IPS-15b (cell line): ENCODE measurements around the gene APLF.
"Not testable (repeated sequence)": the region's sequence is repeated elsewhere in the genome, so short reads cannot be mapped to it uniquely, and the experiment has no call there.

Experiments
- H3K27me3 ChIP-seq: one replicate; pipeline ENCODE4 v1.6.1; 2013; ENCODE audit warnings: low read length; ENCODE audit not compliant: control insufficient read depth, insufficient read depth
- H3K36me3 ChIP-seq: one replicate; pipeline ENCODE4 v1.6.1; 2013; ENCODE audit warnings: low read length; ENCODE audit not compliant: control insufficient read depth, insufficient read depth
- H3K4me1 ChIP-seq: one replicate; pipeline ENCODE4 v1.6.1; 2013; ENCODE audit warnings: mild to moderate bottlenecking, low read length; ENCODE audit not compliant: control insufficient read depth, insufficient read depth
- H3K4me3 ChIP-seq: one replicate; pipeline ENCODE4 v1.5.1; 2013; ENCODE audit warnings: low read depth, low read length
- H3K9ac ChIP-seq: one replicate; pipeline ENCODE4 v1.6.1; 2013; ENCODE audit warnings: low read depth, mild to moderate bottlenecking, low read length
- H3K9me3 ChIP-seq: one replicate; pipeline ENCODE4 v1.6.1; 2013; ENCODE audit warnings: mild to moderate bottlenecking, low read length; ENCODE audit not compliant: control insufficient read depth, insufficient read depth

APLF gene

DNA sequence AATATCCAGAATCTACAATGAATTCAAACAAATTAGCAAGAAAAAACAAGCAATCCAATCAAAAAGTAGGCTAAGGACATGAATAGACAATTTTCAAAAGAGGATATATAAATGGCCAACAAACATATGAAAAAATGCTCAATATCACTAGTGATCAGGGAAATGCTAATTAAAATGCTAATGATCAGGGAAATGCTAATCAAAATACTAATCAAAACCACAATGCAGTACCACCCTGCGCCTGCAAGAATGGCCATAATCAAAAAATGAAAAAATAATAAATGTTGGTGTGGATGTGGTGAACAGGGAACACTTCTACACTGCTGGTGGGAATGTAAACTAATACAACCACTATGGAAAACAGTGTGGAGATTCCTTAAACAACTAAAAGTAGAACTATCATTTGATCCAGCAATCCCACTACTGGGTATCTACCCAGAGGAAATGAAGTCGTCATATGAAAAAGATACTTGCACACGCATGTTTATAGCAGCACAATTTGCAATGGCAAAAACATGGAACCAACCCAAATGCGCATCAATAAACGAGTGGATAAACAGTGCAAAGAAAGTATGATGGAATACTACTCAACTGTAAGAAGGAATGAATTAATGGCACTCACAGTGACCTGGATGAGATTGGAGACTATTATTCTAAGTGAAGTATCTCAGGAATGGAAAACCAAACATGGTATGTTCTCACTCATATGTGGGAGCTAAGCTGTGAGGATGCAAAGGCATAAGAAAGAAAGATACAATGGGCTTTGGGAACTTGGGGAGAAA is 88.2 kb downstream of the APLF start:
- H3K9ac ChIP-seq, H3K36me3 ChIP-seq, H3K4me3 ChIP-seq, H3K9me3 ChIP-seq, H3K4me1 ChIP-seq, H3K27me3 ChIP-seq: not testable (repeated sequence)

- H3K36me3 ChIP-seq: no peaks in the 10 kb centered on the region
- H3K4me1 ChIP-seq: no peaks in the 10 kb centered on the region
- no peak overlapping the region for H3K9ac ChIP-seq
- no peak overlapping the region for H3K4me3 ChIP-seq
- H3K9me3 ChIP-seq: no peaks in the 10 kb centered on the region
- H3K27me3 ChIP-seq: no peaks in the 10 kb centered on the region
Measured at GRCh38 chr2:68556381-68556780, 89.0 kb downstream of the APLF start.

GRCh38 chr2:68558576-68558975 is 91.2 kb downstream of the APLF start:
- H3K36me3 ChIP-seq: no peaks in the 10 kb centered on the region
- no peaks in the 10 kb centered on the region for H3K27me3 ChIP-seq
- H3K9me3 ChIP-seq: no peaks in the 10 kb centered on the region
- H3K4me3 ChIP-seq: no peak overlapping the region
- H3K4me1 ChIP-seq: no peaks in the 10 kb centered on the region
- H3K9ac ChIP-seq: no peak overlapping the region

DNA sequence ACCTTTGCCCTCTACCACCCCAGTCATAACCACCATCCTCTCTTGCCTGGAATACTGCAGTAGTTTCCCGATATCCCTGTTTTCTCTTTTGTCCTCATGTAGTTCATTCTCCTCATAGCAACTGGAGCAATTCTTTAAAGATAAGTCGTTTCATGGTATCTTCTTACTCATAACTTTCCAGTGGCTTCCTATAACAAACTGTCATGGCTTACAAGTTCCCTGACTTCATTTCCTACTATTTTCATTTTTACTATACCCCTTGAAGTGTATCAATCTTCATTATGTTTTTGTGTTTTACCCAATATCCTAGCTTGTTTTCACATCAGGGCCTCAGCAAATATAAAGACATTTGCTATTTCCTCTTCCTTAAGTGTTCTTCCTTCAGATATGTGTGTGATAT is 92.3 kb downstream of the APLF start:
- Histone ChIP-seq H3K4me1 (no peaks in the 10 kb centered on the region), H3K4me3 (no peak overlapping the region), H3K36me3 (no peaks in the 10 kb centered on the region), H3K9ac (no peak overlapping the region), H3K27me3 (no peaks in the 10 kb centered on the region), H3K9me3 (no peaks in the 10 kb centered on the region)

GRCh38 chr2:68560545-68560944 is 93.2 kb downstream of the APLF start:
- Histone ChIP-seq H3K9me3 (no peaks in the 10 kb centered on the region), H3K36me3 (no peaks in the 10 kb centered on the region), H3K9ac (no peak overlapping the region), H3K4me3 (no peak overlapping the region), H3K4me1 (no peaks in the 10 kb centered on the region), H3K27me3 (no peaks in the 10 kb centered on the region)

DNA sequence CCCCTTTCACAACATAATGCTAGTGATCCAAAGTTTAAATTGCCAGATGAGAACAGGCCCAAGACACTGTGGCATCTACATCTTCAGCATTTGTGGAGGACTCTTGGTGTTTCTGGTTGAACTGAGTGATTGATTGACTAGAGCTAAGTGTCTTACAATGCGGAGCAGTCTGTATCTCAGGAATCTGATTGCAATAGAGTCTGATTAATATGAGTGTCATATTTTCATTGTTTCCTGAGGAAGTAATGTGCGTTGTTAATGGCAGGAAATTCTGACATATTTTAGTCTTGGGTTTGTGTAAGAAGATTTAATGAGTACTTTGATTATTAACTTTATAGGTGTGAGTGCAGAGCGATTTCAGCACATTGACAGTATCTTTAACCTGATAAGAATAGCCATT is 94.0 kb downstream of the APLF start:
- no peak overlapping the region for H3K9ac ChIP-seq
- no peaks in the 10 kb centered on the region for H3K36me3 ChIP-seq
- no peak overlapping the region for H3K4me3 ChIP-seq
- no peaks in the 10 kb centered on the region for H3K27me3 ChIP-seq
- no peaks in the 10 kb centered on the region for H3K4me1 ChIP-seq
- H3K9me3 ChIP-seq: no peaks in the 10 kb centered on the region

GRCh38 chr2:68562934-68563333 is 95.5 kb downstream of the APLF start:
- H3K36me3 ChIP-seq: no peaks in the 10 kb centered on the region
- H3K4me3 ChIP-seq: no peak overlapping the region
- H3K9ac ChIP-seq: no peak overlapping the region
- H3K27me3 ChIP-seq: no peaks in the 10 kb centered on the region
- H3K9me3 ChIP-seq: no peaks in the 10 kb centered on the region
- H3K4me1 ChIP-seq: no peaks in the 10 kb centered on the region

- H3K36me3 ChIP-seq: no peaks in the 10 kb centered on the region
- H3K9ac ChIP-seq: no peak overlapping the region
- H3K27me3 ChIP-seq: no peaks in the 10 kb centered on the region
- H3K4me1 ChIP-seq: no peaks in the 10 kb centered on the region
- no peak overlapping the region for H3K4me3 ChIP-seq
- no peaks in the 10 kb centered on the region for H3K9me3 ChIP-seq
Measured at GRCh38 chr2:68564426-68564825, 97.0 kb downstream of the APLF start.

- Histone ChIP-seq H3K27me3 (no peaks in the 10 kb centered on the region), H3K9ac (no peak overlapping the region), H3K36me3 (no peaks in the 10 kb centered on the region), H3K4me3 (no peak overlapping the region), H3K4me1 (no peaks in the 10 kb centered on the region), H3K9me3 (no peaks in the 10 kb centered on the region)
Measured at GRCh38 chr2:68565273-68565672, 97.9 kb downstream of the APLF start.

- Histone ChIP-seq H3K9ac (no peak overlapping the region), H3K4me1 (no peaks in the 10 kb centered on the region), H3K27me3 (no peaks in the 10 kb centered on the region), H3K4me3 (no peak overlapping the region), H3K9me3 (no peaks in the 10 kb centered on the region), H3K36me3 (no peaks in the 10 kb centered on the region)
Measured at GRCh38 chr2:68565858-68566257, 98.5 kb downstream of the APLF start.

GRCh38 chr2:68566362-68566761 is 99.0 kb downstream of the APLF start:
- H3K27me3 ChIP-seq: no peaks in the 10 kb centered on the region

DNA sequence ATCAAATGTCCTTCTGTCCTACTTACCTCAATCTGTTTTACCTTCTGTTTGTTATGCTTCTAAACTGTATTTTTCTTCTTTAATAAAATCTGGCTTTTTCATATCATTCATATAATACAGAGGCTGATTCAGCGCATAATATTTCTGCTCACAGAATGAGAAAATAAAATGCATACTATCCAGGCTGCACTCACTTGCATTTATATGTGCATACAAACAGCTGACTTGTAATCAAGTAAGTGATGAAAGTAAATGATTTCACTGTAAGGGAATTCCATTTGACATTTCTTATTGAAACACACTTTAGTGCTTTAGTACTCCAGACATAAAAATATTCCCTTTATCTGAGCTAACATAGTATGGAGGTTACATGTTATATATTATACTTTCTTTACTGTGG is 100.7 kb downstream of the APLF start:
- H3K36me3 ChIP-seq: no peaks in the 10 kb centered on the region
- H3K9ac ChIP-seq: no peak overlapping the region
- no peaks in the 10 kb centered on the region for H3K27me3 ChIP-seq
- H3K4me1 ChIP-seq: no peaks in the 10 kb centered on the region
- no peak overlapping the region for H3K4me3 ChIP-seq
- no peaks in the 10 kb centered on the region for H3K9me3 ChIP-seq

More at GRCh38 chr2:68566362-68566761, 99.0 kb downstream of the APLF start:
- no peaks in the 10 kb centered on the region for H3K36me3 ChIP-seq
- H3K4me3 ChIP-seq: no peak overlapping the region
- no peaks in the 10 kb centered on the region for H3K9me3 ChIP-seq
- no peaks in the 10 kb centered on the region for H3K4me1 ChIP-seq
- no peak overlapping the region for H3K9ac ChIP-seq
